Measurements from ENCODE around the gene SYNE1. TPM values are rescaled to one million over a fixed set of nuclear protein-coding genes. Genes with fewer than 3 reads are reported as not detected.

The SYNE1 gene
- polyA plus RNA-seq, 2 of the 4 experiments (the other 2 are of a cell fraction) = 10.5 to 28.5 TPM

GRCh38 chr6:152112491-152113261 is 524.5 kb downstream of the SYNE1 start:
- H3K4me2 ChIP-seq = no peak overlapping the region
- FAIRE-seq = no peak
- H3K4me3 ChIP-seq = no peak overlapping the region
- no peak overlapping the region for H3K27ac ChIP-seq
- TF ChIP-seq CTCF (IDR thresholded peaks at IDR 0.05) (no peak), NPAS2 (CRISPR knock-in tag; IDR thresholded peaks at IDR 0.05; ENCODE audit: borderline replicate concordance) (no peak), RCOR1 (IDR thresholded peaks at IDR 0.05; ENCODE audit: low read depth, low read length) (no peak), BHLHE40 (IDR thresholded peaks at IDR 0.05; ENCODE audit: low read depth, low read length) (no peak), HEYL (CRISPR knock-in tag; IDR thresholded peaks at IDR 0.05) (no peak), RAD21 (conservative IDR thresholded peaks at IDR 0.05 in 1 of 2, IDR thresholded peaks at IDR 0.05 in 1 of 2) (no peak), MAZ (IDR thresholded peaks at IDR 0.05; ENCODE audit: borderline replicate concordance, low read depth, low read length) (no peak), SREBF2 (IDR thresholded peaks at IDR 0.05) (no peak), KDM5A (IDR thresholded peaks at IDR 0.05) (no peak)
- TF ChIP-seq, protein P1, sequence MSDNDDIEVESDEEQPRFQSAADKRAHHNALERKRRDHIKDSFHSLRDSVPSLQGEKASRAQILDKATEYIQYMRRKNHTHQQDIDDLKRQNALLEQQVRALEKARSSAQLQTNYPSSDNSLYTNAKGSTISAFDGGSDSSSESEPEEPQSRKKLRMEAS (IDR thresholded peaks at IDR 0.05) = no peak
- CTCF ChIA-PET = interaction anchor here (1.2 to 2.1 kb wide), 2 partner anchors 12 to 397 kb away, joined by 3 to 9 read pairs; no protein-coding TSS in a partner anchor
- POLR2A ChIA-PET = no interaction called here
- no peak for DNase-seq (ENCODE audit: low read depth in 1 of 2, low spot score in 1 of 2)
- WGBS (ENCODE audit: missing lambda C conversion rate) = 80% methylated on average over 13 of the region's 15 CpGs
- H3K9me3 ChIP-seq = no peaks in the 10 kb centered on the region
- no peak for ATAC-seq
- H3K4me1 ChIP-seq = no peaks in the 10 kb centered on the region

DNA sequence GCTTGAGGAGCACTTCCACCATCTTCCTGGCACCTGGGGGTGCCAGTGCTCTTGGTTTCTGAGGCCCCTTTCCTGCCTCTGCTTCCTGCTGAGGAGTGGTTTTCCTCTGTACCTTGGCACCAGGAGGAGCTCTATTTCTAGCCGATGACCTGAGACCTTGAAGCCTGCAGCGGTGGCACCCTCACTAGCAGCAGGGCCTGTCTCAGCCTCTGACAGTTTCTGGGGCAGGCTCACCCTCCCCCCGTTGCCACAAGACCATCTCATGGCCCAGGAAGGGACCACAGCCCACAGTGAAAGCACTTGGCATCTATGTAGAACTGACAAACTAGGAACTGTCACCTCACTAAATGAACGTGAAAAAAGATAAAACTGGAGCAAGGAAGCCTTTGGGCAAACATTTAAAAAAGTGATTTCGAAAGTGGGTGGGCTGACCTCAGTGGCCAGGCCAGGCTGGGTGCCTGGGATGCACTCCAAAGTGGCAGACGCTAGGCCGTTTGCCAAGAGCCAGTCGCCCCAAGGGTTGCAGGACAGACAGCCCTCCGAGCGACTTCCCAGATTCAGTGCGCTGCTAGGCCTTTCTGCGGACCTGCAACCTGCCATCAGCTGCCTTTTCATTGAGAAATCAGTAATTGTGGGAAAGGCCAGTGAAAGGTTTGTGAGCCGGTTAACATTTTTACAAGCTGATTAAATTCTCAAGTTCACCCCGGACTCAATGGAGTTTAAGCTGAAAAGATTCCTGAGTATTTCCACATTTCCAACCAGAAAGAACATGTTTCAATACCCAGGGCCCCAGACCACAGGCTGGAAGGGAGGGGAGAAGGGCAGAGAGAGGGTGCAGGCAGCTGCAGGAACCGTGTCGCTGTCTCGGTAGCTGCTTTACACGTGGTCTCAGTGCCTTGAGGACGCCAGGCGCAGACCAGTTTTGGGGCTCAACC is 526.0 kb downstream of the SYNE1 start:
- H3K9me3 ChIP-seq = no peaks in the 10 kb centered on the region
- TF ChIP-seq CBX2 (IDR thresholded peaks at IDR 0.05; ENCODE audit: borderline replicate concordance, low read depth) = no peak
- TF ChIP-seq, protein P1 (IDR thresholded peaks at IDR 0.05) = no peak
- POLR2A ChIA-PET = no interaction called here
- CTCF ChIA-PET = interaction anchor here (1.2 to 1.9 kb wide), 3 partner anchors 8 to 14 kb away, joined by 3 to 7 read pairs (median 4); no protein-coding TSS in a partner anchor
- FAIRE-seq (no peak), ATAC-seq (no peak), DNase-seq (ENCODE audit: low read depth in 1 of 2, low spot score in 1 of 2) (no peak)
- 73% methylated on average over 19 of the region's 20 CpGs for WGBS (ENCODE audit: missing lambda C conversion rate)
- no peak overlapping the region for H3K27ac ChIP-seq
- no peak overlapping the region for H3K4me3 ChIP-seq
- H3K4me1 ChIP-seq = no peaks in the 10 kb centered on the region
- H3K4me2 ChIP-seq = no peak overlapping the region

DNA sequence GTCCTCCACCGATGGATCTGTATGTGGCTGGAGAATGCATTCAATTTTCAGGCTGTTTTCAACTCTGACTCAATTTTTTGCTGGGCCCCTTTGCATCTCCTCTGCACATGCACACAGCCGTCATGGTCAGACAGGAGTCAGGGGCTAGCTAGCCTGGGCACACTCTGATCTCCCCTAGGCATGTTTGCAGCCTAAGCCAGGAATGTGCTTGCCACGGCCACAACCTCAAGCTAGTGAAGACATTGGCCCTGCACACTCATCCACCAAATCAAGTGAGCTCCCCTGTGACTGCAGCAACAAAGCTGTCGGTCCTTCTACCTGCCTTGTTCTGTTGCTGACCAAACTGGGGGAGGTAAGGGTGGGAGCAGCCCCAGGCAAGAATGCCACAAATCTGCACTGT is 529.2 kb downstream of the SYNE1 start:
- POLR2A ChIA-PET = no interaction called here
- Histone ChIP-seq H3K4me2 (no peak overlapping the region), H3K9me3 (no peaks in the 10 kb centered on the region), H3K27ac (no peak overlapping the region), H3K4me3 (no peak overlapping the region), H3K4me1 (no peaks in the 10 kb centered on the region)
- DNase-seq (ENCODE audit: low read depth in 1 of 2, low spot score in 1 of 2) (no peak), FAIRE-seq (no peak), ATAC-seq (no peak)
- 72% methylated on average over 4 of the region's 4 CpGs for WGBS (ENCODE audit: missing lambda C conversion rate)
- CTCF ChIA-PET = no interaction called here
- no peak for TF ChIP-seq JUNB (IDR thresholded peaks at IDR 0.05)

DNA sequence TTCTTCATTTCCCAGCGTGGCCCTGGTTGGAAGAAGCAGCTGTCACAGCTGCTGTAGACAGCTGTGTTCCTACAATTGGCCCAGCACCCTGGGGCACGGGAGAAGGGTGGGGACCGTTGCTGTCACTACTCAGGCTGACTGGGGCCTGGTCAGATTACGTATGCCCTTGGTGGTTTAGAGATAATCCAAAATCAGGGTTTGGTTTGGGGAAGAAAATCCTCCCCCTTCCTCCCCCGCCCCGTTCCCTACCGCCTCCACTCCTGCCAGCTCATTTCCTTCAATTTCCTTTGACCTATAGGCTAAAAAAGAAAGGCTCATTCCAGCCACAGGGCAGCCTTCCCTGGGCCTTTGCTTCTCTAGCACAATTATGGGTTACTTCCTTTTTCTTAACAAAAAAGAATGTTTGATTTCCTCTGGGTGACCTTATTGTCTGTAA is 537.0 kb downstream of the SYNE1 start:
- no peak overlapping the region for H3K27ac ChIP-seq
- H3K4me2 ChIP-seq = no peak overlapping the region

More for the DNA sequence above, 537.0 kb downstream of the SYNE1 start:
- Histone ChIP-seq H3K4me1 (peaks cover 18% of the 10 kb centered on the region; the same call in 2 of the 3 replicates), H3K9me3 (peaks cover 7% of the 10 kb centered on the region; the same call in 2 of the 3 replicates), H3K4me3 (no peak overlapping the region)
- DNase-seq (ENCODE audit: low read depth in 1 of 2, low spot score in 1 of 2) (no peak), ATAC-seq (no peak), FAIRE-seq (no peak)
- ChIA-PET POLR2A (no interaction called here), CTCF (no interaction called here)
- WGBS (ENCODE audit: missing lambda C conversion rate) = 83% methylated on average over 7 of the region's 7 CpGs
- TF ChIP-seq RARB (CRISPR knock-in tag; IDR thresholded peaks at IDR 0.05) (no peak), TP53 (CRISPR knock-in tag; IDR thresholded peaks at IDR 0.05) (no peak), ZC3H11A (IDR thresholded peaks at IDR 0.05) (no peak), CBX8 (IDR thresholded peaks at IDR 0.05) (no peak), CHD2 (IDR thresholded peaks at IDR 0.05; ENCODE audit: low read length, partially characterized antibody) (no peak), NR3C1 (IDR thresholded peaks at IDR 0.05) (no peak), EP300 (IDR thresholded peaks at IDR 0.05) (no peak), NPAS2 (CRISPR knock-in tag; IDR thresholded peaks at IDR 0.05; ENCODE audit: borderline replicate concordance) (no peak), SMC3 (IDR thresholded peaks at IDR 0.05) (no peak), KDM1A (IDR thresholded peaks at IDR 0.05; ENCODE audit: low read depth) (no peak), MAZ (IDR thresholded peaks at IDR 0.05; ENCODE audit: borderline replicate concordance, low read depth, low read length) (no peak), HEYL (CRISPR knock-in tag; IDR thresholded peaks at IDR 0.05) (no peak), POLR2A (IDR thresholded peaks at IDR 0.05; ENCODE audit: low read length) (no peak), FOSL2 (IDR thresholded peaks at IDR 0.05) (no peak), FOSL2 (CRISPR knock-in tag; IDR thresholded peaks at IDR 0.05) (no peak), ZFP36 (IDR thresholded peaks at IDR 0.05; ENCODE audit: borderline replicate concordance, partially characterized antibody) (no peak), CBX2 (IDR thresholded peaks at IDR 0.05; ENCODE audit: borderline replicate concordance, low read depth) (no peak)

Measured in A549 (cell line).